Measurements from ENCODE around the gene SAMD11. TPM values are rescaled to one million over a fixed set of nuclear protein-coding genes. Genes with fewer than 3 reads are reported as not detected.

Gene SAMD11
- polyA plus RNA-seq, 1 donor from 2014 or later, result 21.6 TPM

- Histone ChIP-seq H3F3A (ENCODE audit: insufficient read depth, low read length, poor library complexity, severe bottlenecking) (no peaks in the 10 kb centered on the region), H3K9me2 (ENCODE audit: insufficient read depth, low read length) (no peaks in the 10 kb centered on the region), H3K9me3 (ENCODE audit: low read length) (no peaks in the 10 kb centered on the region), H3K27ac (ENCODE audit: low read length) (no peak overlapping the region), H3K79me2 (replicated peaks; ENCODE audit: insufficient read depth, low read length) (peaks cover 7% of the 10 kb centered on the region), H3K27me3 (ENCODE audit: insufficient read depth, low read depth, low read length) (peaks cover 23% of the 10 kb centered on the region), H3K4me3 (ENCODE audit: low read length) (no peak overlapping the region), H4K20me1 (ENCODE audit: insufficient read depth) (no peaks in the 10 kb centered on the region), H2AFZ (ENCODE audit: low read depth, low read length) (no peak overlapping the region), H3K9ac (ENCODE audit: low read length) (no peak overlapping the region), H3K4me2 (ENCODE audit: low read length) (no peak overlapping the region), H3K36me3 (ENCODE audit: insufficient read depth, low read length) (no peaks in the 10 kb centered on the region)
- TF ChIP-seq MXI1 (conservative IDR thresholded peaks at IDR 0.05; ENCODE audit: poor library complexity, severe bottlenecking) (no peak), SMC3 (conservative IDR thresholded peaks at IDR 0.05; ENCODE audit: poor library complexity) (no peak), REST (IDR thresholded peaks at IDR 0.05; ENCODE audit: borderline replicate concordance) (no peak), EP300 (conservative IDR thresholded peaks at IDR 0.05; ENCODE audit: poor library complexity, severe bottlenecking) (no peak), TAF1 (IDR thresholded peaks at IDR 0.05; ENCODE audit: low read depth) (no peak), EZH2 (IDR thresholded peaks at IDR 0.05; ENCODE audit: borderline replicate concordance, insufficient read depth, low read length, poor library complexity, severe bottlenecking) (no peak), POLR2AphosphoS5 (IDR thresholded peaks at IDR 0.05) (no peak), RAD21 (conservative IDR thresholded peaks at IDR 0.05) (no peak), CTCF (IDR thresholded peaks at IDR 0.05; ENCODE audit: poor library complexity, severe bottlenecking) (no peak)
These were observed 38.9 kb downstream of the SAMD11 start for GRCh38 chr1:962381-963300.

- no peak overlapping the region for H3K4me2 ChIP-seq (ENCODE audit: low read length)
- H4K20me1 ChIP-seq (ENCODE audit: insufficient read depth), result no peaks in the 10 kb centered on the region
- no peaks in the 10 kb centered on the region for H3K36me3 ChIP-seq (ENCODE audit: insufficient read depth, low read length)
- peaks cover 29% of the 10 kb centered on the region for H3K27me3 ChIP-seq (ENCODE audit: insufficient read depth, low read depth, low read length)
- no peaks in the 10 kb centered on the region for H3K9me2 ChIP-seq (ENCODE audit: insufficient read depth, low read length)
- H3K9me3 ChIP-seq (ENCODE audit: low read length), result no peaks in the 10 kb centered on the region
- H2AFZ ChIP-seq (ENCODE audit: low read depth, low read length), result no peak overlapping the region
- peaks cover 7% of the 10 kb centered on the region for H3K79me2 ChIP-seq (replicated peaks; ENCODE audit: insufficient read depth, low read length)
- no peaks in the 10 kb centered on the region for H3F3A ChIP-seq (ENCODE audit: insufficient read depth, low read length, poor library complexity, severe bottlenecking)
- H3K4me3 ChIP-seq (ENCODE audit: low read length), result no peak overlapping the region
- no peak overlapping the region for H3K9ac ChIP-seq (ENCODE audit: low read length)
- H3K27ac ChIP-seq (ENCODE audit: low read length), result no peak overlapping the region
- TF ChIP-seq TAF1 (IDR thresholded peaks at IDR 0.05; ENCODE audit: low read depth), result no peak
- no peak for TF ChIP-seq MXI1 (conservative IDR thresholded peaks at IDR 0.05; ENCODE audit: poor library complexity, severe bottlenecking)
- no peak for TF ChIP-seq EZH2 (IDR thresholded peaks at IDR 0.05; ENCODE audit: borderline replicate concordance, insufficient read depth, low read length, poor library complexity, severe bottlenecking)
- TF ChIP-seq SMC3 (conservative IDR thresholded peaks at IDR 0.05; ENCODE audit: poor library complexity), result no peak
- no peak for TF ChIP-seq POLR2AphosphoS5 (IDR thresholded peaks at IDR 0.05)
- no peak for TF ChIP-seq RAD21 (conservative IDR thresholded peaks at IDR 0.05)
- TF ChIP-seq CTCF (IDR thresholded peaks at IDR 0.05; ENCODE audit: poor library complexity, severe bottlenecking), result no peak
- no peak for TF ChIP-seq REST (IDR thresholded peaks at IDR 0.05; ENCODE audit: borderline replicate concordance)
- TF ChIP-seq EP300 (conservative IDR thresholded peaks at IDR 0.05; ENCODE audit: poor library complexity, severe bottlenecking), result no peak
These were observed 39.6 kb downstream of the SAMD11 start for GRCh38 chr1:963301-963651.

Data from neural cell (in vitro differentiated cells).